Neural cell (in vitro differentiated cells): ENCODE results near the gene JAZF1. TPM values are rescaled to one million over a fixed set of nuclear protein-coding genes. Genes with fewer than 3 reads are reported as not detected.

Source experiments
- H2AFZ ChIP-seq: fragments of 200-600, 300-800 bp; sonication (generic), shearing (Covaris generic); 2 replicates; pipeline ENCODE4 v1.6.0; 2014; ENCODE audit warnings: low read depth, mild to moderate bottlenecking, antibody characterized with exemption, low read length, moderate library complexity
- H3F3A ChIP-seq: fragments of 200-600 bp; shearing (Covaris generic); 2 replicates; pipeline ENCODE4 v1.6.1; 2016; ENCODE audit warnings: mild to moderate bottlenecking, moderate library complexity, mixed read lengths, antibody characterized with exemption, low read length; ENCODE audit not compliant: insufficient read depth, poor library complexity, severe bottlenecking
- H3K27ac ChIP-seq: fragments of 200-600, 300-800 bp; sonication (generic), shearing (Covaris generic); 2 replicates; pipeline ENCODE4 v1.5.1; 2014; ENCODE audit warnings: mild to moderate bottlenecking, low read length, moderate library complexity
- H3K27me3 ChIP-seq: fragments of 300-800, 200-600 bp; sonication (generic), shearing (Covaris generic); 2 replicates; pipeline ENCODE4 v1.6.0; 2014; ENCODE audit warnings: mild to moderate bottlenecking, low read depth, low read length, moderate library complexity; ENCODE audit not compliant: insufficient read depth
- H3K36me3 ChIP-seq: fragments of 300-800, 200-600 bp; sonication (generic), shearing (Covaris generic); 2 replicates; pipeline ENCODE4 v1.5.1; 2014; ENCODE audit warnings: mild to moderate bottlenecking, antibody characterized with exemption, low read length, moderate library complexity; ENCODE audit not compliant: insufficient read depth
- H3K4me2 ChIP-seq: fragments of 300-800, 200-600 bp; sonication (generic), shearing (Covaris generic); 2 replicates; pipeline ENCODE4 v1.6.0; 2014; ENCODE audit warnings: mild to moderate bottlenecking, low read length
- H3K4me3 ChIP-seq: fragments of 300-800, 200-600 bp; sonication (generic), shearing (Covaris generic); 2 replicates; pipeline ENCODE4 v1.5.1; 2014; ENCODE audit warnings: mild to moderate bottlenecking, low read length, moderate library complexity
- H3K79me2 ChIP-seq: fragments of 200-600 bp; shearing (Covaris generic); replicated peaks from 2 replicates; pipeline ENCODE4 v1.6.0; 2014; ENCODE audit warnings: mild to moderate bottlenecking, low read length, moderate library complexity; ENCODE audit not compliant: insufficient read depth
- H3K9ac ChIP-seq: fragments of 300-800, 200-600 bp; sonication (generic), shearing (Covaris generic); 2 replicates; pipeline ENCODE4 v1.6.1; 2016; ENCODE audit warnings: mild to moderate bottlenecking, low read length, mixed read lengths
- H3K9me2 ChIP-seq: fragments of 200-600 bp; shearing (Covaris generic); 2 replicates; pipeline ENCODE4 v1.6.1; 2016; ENCODE audit warnings: mild to moderate bottlenecking, low read length, mixed read lengths; ENCODE audit not compliant: insufficient read depth
- H3K9me3 ChIP-seq: fragments of 200-600, 300-800 bp; sonication (generic), shearing (Covaris generic); 2 replicates; pipeline ENCODE4 v1.6.1; 2016; ENCODE audit warnings: mild to moderate bottlenecking, mixed run types, low read length, moderate library complexity, mixed read lengths
- H4K20me1 ChIP-seq: fragments of 200-600 bp; shearing (Covaris generic); 2 replicates; pipeline ENCODE4 v1.6.1; 2016; ENCODE audit warnings: mild to moderate bottlenecking, mixed run types; ENCODE audit not compliant: insufficient read depth
- EP300 ChIP-seq: fragments of 450-650 bp; conservative IDR thresholded peaks from 2 replicates; pipeline ENCODE4 v1.6.1; 2014; ENCODE audit warnings: antibody characterized with exemption, mild to moderate bottlenecking, moderate library complexity; ENCODE audit not compliant: poor library complexity, severe bottlenecking
- EZH2 ChIP-seq: fragments of 200-600, 300-800 bp; shearing (Covaris generic), sonication (generic); IDR thresholded peaks from 2 replicates; pipeline ENCODE4 v1.6.1; 2014; ENCODE audit warnings: antibody characterized with exemption, low read length, borderline replicate concordance, mild to moderate bottlenecking; ENCODE audit not compliant: insufficient read depth, poor library complexity, severe bottlenecking
- MXI1 ChIP-seq: fragments of 450-650 bp; conservative IDR thresholded peaks from 2 replicates; pipeline ENCODE4 v1.6.1; 2014; ENCODE audit warnings: antibody characterized with exemption, mild to moderate bottlenecking; ENCODE audit not compliant: poor library complexity, severe bottlenecking
- POLR2AphosphoS5 ChIP-seq: IDR thresholded peaks from 2 replicates; pipeline ENCODE4 v1.6.1; 2012
- RAD21 ChIP-seq: fragments of 450-650 bp; conservative IDR thresholded peaks from 2 replicates; pipeline ENCODE4 v1.6.1; 2014; ENCODE audit warnings: antibody characterized with exemption, mild to moderate bottlenecking, moderate library complexity
- SMC3 ChIP-seq: fragments of 450-650 bp; conservative IDR thresholded peaks from 2 replicates; pipeline ENCODE4 v1.6.1; 2014; ENCODE audit warnings: antibody characterized with exemption, mild to moderate bottlenecking, moderate library complexity; ENCODE audit not compliant: poor library complexity
- TAF1 ChIP-seq: IDR thresholded peaks from 2 replicates; pipeline ENCODE4 v1.6.1; 2012; ENCODE audit warnings: low read depth
- polyA plus RNA-seq: library from polyadenylated mRNA; depleted of rRNA; stranded (reverse); fragments of >200 nt; gene quantifications from 2 replicates; pipeline ENCODE4 v1.2.3, GENCODE V29; 2014
- TF ChIP-seq, protein P1 (sequence below): IDR thresholded peaks from 2 replicates; pipeline ENCODE4 v1.6.1; 2012; ENCODE audit warnings: borderline replicate concordance

Gene JAZF1
- polyA plus RNA-seq, 1 donor from 2014 or later, result 29.5 TPM

DNA sequence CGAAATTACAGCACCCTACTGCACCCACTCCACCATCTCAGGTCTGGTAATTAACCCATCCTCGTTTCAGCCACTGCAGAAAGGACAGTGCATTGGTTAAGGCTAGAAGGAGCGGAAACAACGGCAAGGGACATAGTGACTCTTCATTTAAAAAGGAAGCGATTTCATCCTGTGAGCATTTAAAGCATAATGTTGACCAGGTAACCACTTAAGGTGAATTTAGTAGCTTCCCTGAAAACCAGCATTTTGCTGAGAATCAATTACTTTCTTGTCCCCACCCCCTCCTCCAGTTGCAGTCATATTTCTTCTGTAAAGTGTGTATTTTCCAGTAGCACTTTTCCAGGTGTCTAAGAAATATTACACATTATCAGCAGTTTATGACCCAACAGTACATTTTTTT lies 821 bp upstream of the JAZF1 start:
- no peak overlapping the region for H3K4me2 ChIP-seq
- H3K79me2 ChIP-seq, result peaks cover 12% of the 10 kb centered on the region
- H3K9me2 ChIP-seq, result no peaks in the 10 kb centered on the region
- H3K9me3 ChIP-seq, result no peaks in the 10 kb centered on the region
- TF ChIP-seq EZH2 (no peak), SMC3 (no peak), RAD21 (no peak), EP300 (no peak), MXI1 (no peak)
- TF ChIP-seq, protein P1, sequence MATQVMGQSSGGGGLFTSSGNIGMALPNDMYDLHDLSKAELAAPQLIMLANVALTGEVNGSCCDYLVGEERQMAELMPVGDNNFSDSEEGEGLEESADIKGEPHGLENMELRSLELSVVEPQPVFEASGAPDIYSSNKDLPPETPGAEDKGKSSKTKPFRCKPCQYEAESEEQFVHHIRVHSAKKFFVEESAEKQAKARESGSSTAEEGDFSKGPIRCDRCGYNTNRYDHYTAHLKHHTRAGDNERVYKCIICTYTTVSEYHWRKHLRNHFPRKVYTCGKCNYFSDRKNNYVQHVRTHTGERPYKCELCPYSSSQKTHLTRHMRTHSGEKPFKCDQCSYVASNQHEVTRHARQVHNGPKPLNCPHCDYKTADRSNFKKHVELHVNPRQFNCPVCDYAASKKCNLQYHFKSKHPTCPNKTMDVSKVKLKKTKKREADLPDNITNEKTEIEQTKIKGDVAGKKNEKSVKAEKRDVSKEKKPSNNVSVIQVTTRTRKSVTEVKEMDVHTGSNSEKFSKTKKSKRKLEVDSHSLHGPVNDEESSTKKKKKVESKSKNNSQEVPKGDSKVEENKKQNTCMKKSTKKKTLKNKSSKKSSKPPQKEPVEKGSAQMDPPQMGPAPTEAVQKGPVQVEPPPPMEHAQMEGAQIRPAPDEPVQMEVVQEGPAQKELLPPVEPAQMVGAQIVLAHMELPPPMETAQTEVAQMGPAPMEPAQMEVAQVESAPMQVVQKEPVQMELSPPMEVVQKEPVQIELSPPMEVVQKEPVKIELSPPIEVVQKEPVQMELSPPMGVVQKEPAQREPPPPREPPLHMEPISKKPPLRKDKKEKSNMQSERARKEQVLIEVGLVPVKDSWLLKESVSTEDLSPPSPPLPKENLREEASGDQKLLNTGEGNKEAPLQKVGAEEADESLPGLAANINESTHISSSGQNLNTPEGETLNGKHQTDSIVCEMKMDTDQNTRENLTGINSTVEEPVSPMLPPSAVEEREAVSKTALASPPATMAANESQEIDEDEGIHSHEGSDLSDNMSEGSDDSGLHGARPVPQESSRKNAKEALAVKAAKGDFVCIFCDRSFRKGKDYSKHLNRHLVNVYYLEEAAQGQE, result no peak
- no peaks in the 10 kb centered on the region for H3K36me3 ChIP-seq
- no peak overlapping the region for H3K27ac ChIP-seq
- no peak overlapping the region for H3K9ac ChIP-seq
- no peak overlapping the region for H2AFZ ChIP-seq
- H3K27me3 ChIP-seq, result no peaks in the 10 kb centered on the region
- H3K4me3 ChIP-seq, result peak overlapping the region; percentile 71
- H3F3A ChIP-seq, result peaks cover 3% of the 10 kb centered on the region
- no peaks in the 10 kb centered on the region for H4K20me1 ChIP-seq

DNA sequence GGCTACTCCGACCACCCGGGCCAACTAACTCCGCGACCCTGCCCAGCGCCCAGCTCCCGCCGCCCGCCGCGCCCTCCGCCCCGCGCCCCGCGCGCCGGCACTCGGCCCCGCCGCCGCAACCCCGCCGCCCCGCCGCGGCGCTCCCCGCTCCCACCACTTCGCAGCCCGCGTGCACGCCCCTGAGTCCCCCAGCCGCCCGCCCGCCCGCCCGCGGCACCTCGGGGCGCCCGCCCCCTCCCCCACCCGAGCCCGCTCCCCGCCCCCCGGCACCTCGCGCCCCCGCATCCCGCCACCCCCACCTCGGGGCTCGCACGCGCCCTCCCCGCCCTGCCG lies 598 bp downstream of the JAZF1 start:
- H4K20me1 ChIP-seq, result no peaks in the 10 kb centered on the region
- H3K36me3 ChIP-seq, result no peaks in the 10 kb centered on the region
- peak overlapping the region; percentile 52 for H3K27ac ChIP-seq
- no peaks in the 10 kb centered on the region for H3K9me2 ChIP-seq
- H3K9ac ChIP-seq, result peak overlapping the region; percentile 73
- H3K4me2 ChIP-seq, result no peak overlapping the region
- no peak for TF ChIP-seq MXI1
- no peak for TF ChIP-seq EP300
- H3K27me3 ChIP-seq, result no peaks in the 10 kb centered on the region
- H3K4me3 ChIP-seq, result peak overlapping the region; percentile 71
- peaks cover 3% of the 10 kb centered on the region for H3F3A ChIP-seq
- peaks cover 12% of the 10 kb centered on the region for H3K79me2 ChIP-seq
- no peak overlapping the region for H2AFZ ChIP-seq
- no peaks in the 10 kb centered on the region for H3K9me3 ChIP-seq

DNA sequence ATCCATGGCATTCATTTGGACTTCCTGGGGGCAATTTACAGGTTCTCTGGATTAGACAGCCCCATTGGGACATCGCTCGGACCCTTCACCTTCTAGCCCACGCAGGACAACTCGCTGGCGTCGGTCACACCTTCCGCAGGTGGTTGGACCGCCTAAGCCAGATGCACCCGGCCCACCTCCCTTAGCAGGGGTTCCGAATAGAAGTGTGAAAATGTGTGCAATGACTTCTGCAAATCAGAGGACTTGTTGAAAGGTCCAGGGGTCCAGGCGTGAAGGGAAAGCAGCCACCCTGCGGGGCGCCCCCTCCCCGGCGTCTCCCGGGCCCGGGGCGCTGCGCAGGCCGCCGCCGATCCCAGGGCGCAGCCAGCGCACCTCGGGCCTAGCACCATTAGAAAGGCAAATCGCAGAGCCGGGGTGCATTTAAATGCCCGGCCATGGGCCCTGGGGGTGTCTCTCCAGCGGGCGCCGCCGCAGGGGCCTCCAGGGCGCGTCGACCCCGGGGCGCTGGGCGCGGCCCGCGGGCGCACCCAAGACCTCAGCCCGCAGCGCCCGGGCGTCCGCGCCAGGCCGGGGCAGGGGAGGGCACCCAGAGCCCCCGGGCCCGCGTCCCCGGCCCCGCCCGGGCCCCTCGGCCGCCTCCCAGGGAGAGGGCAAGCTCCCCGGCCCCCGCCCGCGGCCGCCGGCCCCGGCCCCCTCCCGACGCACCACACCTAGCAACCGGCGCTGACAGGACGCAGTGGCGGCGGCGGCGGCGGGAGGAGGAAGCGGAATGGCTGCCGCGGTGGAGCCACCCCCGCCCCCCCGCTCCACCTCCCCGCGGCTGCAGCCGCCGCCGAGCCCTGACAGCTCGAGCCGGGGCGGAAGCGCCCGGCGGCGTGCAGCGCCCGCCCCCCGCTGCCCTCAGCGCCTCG lies 1.2 kb downstream of the JAZF1 start:
- Histone ChIP-seq H4K20me1 (no peaks in the 10 kb centered on the region), H3F3A (peaks cover 3% of the 10 kb centered on the region), H3K4me3 (peak overlapping the region; percentile 78), H3K27me3 (no peaks in the 10 kb centered on the region), H3K79me2 (peaks cover 12% of the 10 kb centered on the region), H3K27ac (no peak overlapping the region), H3K9me3 (no peaks in the 10 kb centered on the region), H3K4me2 (peak overlapping the region; percentile 90), H2AFZ (no peak overlapping the region), H3K9ac (peak overlapping the region; percentile 62), H3K9me2 (no peaks in the 10 kb centered on the region), H3K36me3 (no peaks in the 10 kb centered on the region)
- TF ChIP-seq MXI1 (peak; percentile 74), POLR2AphosphoS5 (peak; percentile 18), TAF1 (no peak), EZH2 (no peak), SMC3 (no peak)
